BE2C (cell line): Measurements from ENCODE around the gene CAPN5.

ENCODE experiments used
- DNase-seq: peaks from one replicate; pipeline ENCODE4 v3.0.0-alpha.2; 2020
- H3K27me3 ChIP-seq: fragments of 250-450 bp; sonication (Bioruptor Pico); 2 replicates; pipeline ENCODE4 v1.5.1; 2020; ENCODE audit warnings: mild to moderate bottlenecking
- H3K36me3 ChIP-seq: fragments of 250-450 bp; sonication (Bioruptor Pico); 2 replicates; pipeline ENCODE4 v1.5.1; 2020; ENCODE audit warnings: mild to moderate bottlenecking
- H3K4me1 ChIP-seq: fragments of 250-450 bp; sonication (Bioruptor Pico); 2 replicates; pipeline ENCODE4 v1.5.1; 2020
- H3K4me3 ChIP-seq: 2 replicates; pipeline ENCODE4 v1.5.1; 2011; ENCODE audit warnings: low read depth, low read length
- H3K9me3 ChIP-seq: fragments of 250-450 bp; sonication (Bioruptor Pico); 2 replicates; pipeline ENCODE4 v1.5.1; 2020
- CTCF ChIP-seq: IDR thresholded peaks from 2 replicates; pipeline ENCODE4 v1.5.1; 2012; ENCODE audit warnings: mild to moderate bottlenecking, low read depth, low read length

The CAPN5 gene

GRCh38 chr11:77074205-77074604, 7.4 kb downstream of the CAPN5 start:
- TF ChIP-seq CTCF = no peak
- DNase-seq = no peak
- Histone ChIP-seq H3K4me3 (no peak overlapping the region), H3K36me3 (no peaks in the 10 kb centered on the region), H3K27me3 (no peaks in the 10 kb centered on the region), H3K4me1 (peaks cover 27% of the 10 kb centered on the region), H3K9me3 (no peaks in the 10 kb centered on the region)

- Histone ChIP-seq H3K4me1 (peaks cover 27% of the 10 kb centered on the region), H3K4me3 (no peak overlapping the region), H3K27me3 (no peaks in the 10 kb centered on the region), H3K9me3 (no peaks in the 10 kb centered on the region), H3K36me3 (no peaks in the 10 kb centered on the region)
- no peak for TF ChIP-seq CTCF
- DNase-seq = no peak
Measured at GRCh38 chr11:77074626-77075221, 8.0 kb downstream of the CAPN5 start.

- Histone ChIP-seq H3K9me3 (no peaks in the 10 kb centered on the region), H3K36me3 (no peaks in the 10 kb centered on the region), H3K4me1 (peaks cover 27% of the 10 kb centered on the region), H3K27me3 (no peaks in the 10 kb centered on the region), H3K4me3 (no peak overlapping the region)
- no peak for TF ChIP-seq CTCF
- DNase-seq = no peak
Measured at GRCh38 chr11:77075425-77075905, 8.7 kb downstream of the CAPN5 start.

- H3K4me1 ChIP-seq = peaks cover 16% of the 10 kb centered on the region
- DNase-seq = no peak
- no peaks in the 10 kb centered on the region for H3K9me3 ChIP-seq
- no peak overlapping the region for H3K4me3 ChIP-seq
- H3K36me3 ChIP-seq = no peaks in the 10 kb centered on the region
- TF ChIP-seq CTCF = no peak
- H3K27me3 ChIP-seq = no peaks in the 10 kb centered on the region
Measured at GRCh38 chr11:77079666-77080065, 12.9 kb downstream of the CAPN5 start.

GRCh38 chr11:77080643-77081210, 14.0 kb downstream of the CAPN5 start:
- H3K4me1 ChIP-seq = peaks cover 14% of the 10 kb centered on the region
- no peaks in the 10 kb centered on the region for H3K27me3 ChIP-seq
- DNase-seq = no peak
- H3K4me3 ChIP-seq = no peak overlapping the region
- H3K9me3 ChIP-seq = no peaks in the 10 kb centered on the region
- no peak for TF ChIP-seq CTCF
- H3K36me3 ChIP-seq = no peaks in the 10 kb centered on the region

GRCh38 chr11:77081381-77081851, 14.6 kb downstream of the CAPN5 start:
- no peak for TF ChIP-seq CTCF
- Histone ChIP-seq H3K9me3 (no peaks in the 10 kb centered on the region), H3K4me3 (no peak overlapping the region), H3K4me1 (peaks cover 14% of the 10 kb centered on the region), H3K27me3 (no peaks in the 10 kb centered on the region), H3K36me3 (no peaks in the 10 kb centered on the region)
- DNase-seq = peak; percentile 42
